HCT116 (cell line): Measurements from ENCODE around the gene PRPH.

Experiments used
- EZH2 ChIP-seq: fragments of 200-600 bp; sonication (generic); IDR thresholded peaks from 2 replicates; pipeline ENCODE4 v1.6.1; 2017; ENCODE audit warnings: antibody characterized with exemption, mixed run types
- EZH2phosphoT487 ChIP-seq: fragments of 200-600 bp; IDR thresholded peaks from 2 replicates; pipeline ENCODE4 v1.6.1; 2018; ENCODE audit warnings: antibody characterized with exemption, borderline replicate concordance
- JUND ChIP-seq: IDR thresholded peaks from 2 replicates; pipeline ENCODE4 v1.6.1; 2012
- POLR2A ChIP-seq: IDR thresholded peaks from 2 replicates; pipeline ENCODE4 v1.7.0; 2011; ENCODE audit warnings: borderline replicate concordance; ENCODE audit not compliant: insufficient read depth, insufficient read length; ENCODE audit errors: extremely low read depth
- POLR2AphosphoS5 ChIP-seq: IDR thresholded peaks from 2 replicates; pipeline ENCODE4 v1.6.1; 2011; ENCODE audit warnings: mild to moderate bottlenecking, low read depth, low read length, moderate library complexity
- RAD21 ChIP-seq: IDR thresholded peaks from 2 replicates; pipeline ENCODE4 v1.6.1; 2012; ENCODE audit warnings: low read depth, mild to moderate bottlenecking
- REST ChIP-seq: IDR thresholded peaks from 2 replicates; pipeline ENCODE4 v1.6.1; 2012; ENCODE audit warnings: low read depth
- SIN3A ChIP-seq: IDR thresholded peaks from 2 replicates; pipeline ENCODE4 v1.6.1; 2012; ENCODE audit warnings: low read depth
- SRF ChIP-seq: IDR thresholded peaks from 2 replicates; pipeline ENCODE4 v1.6.1; 2012; ENCODE audit warnings: low read depth
- ZBTB33 ChIP-seq: IDR thresholded peaks from 2 replicates; pipeline ENCODE4 v1.6.1; 2011; ENCODE audit warnings: mild to moderate bottlenecking, low read length, moderate library complexity; ENCODE audit not compliant: insufficient replicate concordance; ENCODE audit errors: extremely low read depth
- TF ChIP-seq, protein P1 (sequence below), 3 experiments: fragments of 200-600 bp in 1 of 3; sonication (generic) in 1 of 3; IDR thresholded peaks in 2 of 3; conservative IDR thresholded peaks in 1 of 3; 2 replicates each; pipeline ENCODE4 v1.5.1; 2012 to 2017; ENCODE audit warnings: low read depth in 2 of 3, low read length in 2 of 3, antibody characterized with exemption in 1 of 3, borderline replicate concordance in 1 of 3, control low read depth in 1 of 3, mild to moderate bottlenecking in 1 of 3, mixed read lengths in 1 of 3, mixed run types in 1 of 3, moderate library complexity in 1 of 3; ENCODE audit not compliant: insufficient read depth in 1 of 3
- TF ChIP-seq, protein P2 (sequence below): IDR thresholded peaks from 2 replicates; pipeline ENCODE4 v1.6.1; 2012

GRCh38 chr12:49331380-49332222 lies 36.7 kb downstream of the PRPH start:
- TF ChIP-seq RAD21 = peak; percentile 86
- TF ChIP-seq JUND = no peak
- no peak for TF ChIP-seq POLR2AphosphoS5
- no peak for TF ChIP-seq POLR2A
- TF ChIP-seq, protein P1, sequence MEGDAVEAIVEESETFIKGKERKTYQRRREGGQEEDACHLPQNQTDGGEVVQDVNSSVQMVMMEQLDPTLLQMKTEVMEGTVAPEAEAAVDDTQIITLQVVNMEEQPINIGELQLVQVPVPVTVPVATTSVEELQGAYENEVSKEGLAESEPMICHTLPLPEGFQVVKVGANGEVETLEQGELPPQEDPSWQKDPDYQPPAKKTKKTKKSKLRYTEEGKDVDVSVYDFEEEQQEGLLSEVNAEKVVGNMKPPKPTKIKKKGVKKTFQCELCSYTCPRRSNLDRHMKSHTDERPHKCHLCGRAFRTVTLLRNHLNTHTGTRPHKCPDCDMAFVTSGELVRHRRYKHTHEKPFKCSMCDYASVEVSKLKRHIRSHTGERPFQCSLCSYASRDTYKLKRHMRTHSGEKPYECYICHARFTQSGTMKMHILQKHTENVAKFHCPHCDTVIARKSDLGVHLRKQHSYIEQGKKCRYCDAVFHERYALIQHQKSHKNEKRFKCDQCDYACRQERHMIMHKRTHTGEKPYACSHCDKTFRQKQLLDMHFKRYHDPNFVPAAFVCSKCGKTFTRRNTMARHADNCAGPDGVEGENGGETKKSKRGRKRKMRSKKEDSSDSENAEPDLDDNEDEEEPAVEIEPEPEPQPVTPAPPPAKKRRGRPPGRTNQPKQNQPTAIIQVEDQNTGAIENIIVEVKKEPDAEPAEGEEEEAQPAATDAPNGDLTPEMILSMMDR (IDR thresholded peaks at IDR 0.05 in 2 of 3, conservative IDR thresholded peaks at IDR 0.05 in 1 of 3; ENCODE audit: borderline replicate concordance in 1 of 3, insufficient read depth in 1 of 3, low read depth in 2 of 3, low read length in 2 of 3) = peak; percentile 79 to 87 (median 86)
- no peak for TF ChIP-seq SIN3A
- no peak for TF ChIP-seq EZH2phosphoT487
- no peak for TF ChIP-seq EZH2
- no peak for TF ChIP-seq ZBTB33
- TF ChIP-seq, protein P2, sequence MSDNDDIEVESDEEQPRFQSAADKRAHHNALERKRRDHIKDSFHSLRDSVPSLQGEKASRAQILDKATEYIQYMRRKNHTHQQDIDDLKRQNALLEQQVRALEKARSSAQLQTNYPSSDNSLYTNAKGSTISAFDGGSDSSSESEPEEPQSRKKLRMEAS = peak; percentile 64
- TF ChIP-seq REST = no peak
- no peak for TF ChIP-seq SRF
